Liver (tissue), 3 donors: ENCODE measurements around the gene LRP1-AS.

ENCODE experiments used
- GABPA ChIP-seq, 2 donors: IDR thresholded peaks in 1 of 2; conservative IDR thresholded peaks in 1 of 2; 2 replicates each; pipeline ENCODE4 v1.6.1; 2016; ENCODE audit warnings: antibody characterized with exemption in 2 of 2, mild to moderate bottlenecking in 1 of 2, moderate library complexity in 1 of 2
- TAF1 ChIP-seq: conservative IDR thresholded peaks from 2 replicates; pipeline ENCODE4 v1.6.1; 2016; ENCODE audit warnings: antibody characterized with exemption, mild to moderate bottlenecking
- TF ChIP-seq, protein P1 (sequence below): IDR thresholded peaks from 2 replicates; pipeline ENCODE4 v1.6.1; 2016; ENCODE audit warnings: antibody characterized with exemption
- TF ChIP-seq, protein P2 (sequence below): fragments of 150-350 bp; IDR thresholded peaks from 2 replicates; pipeline ENCODE4 v1.5.1; 2017; ENCODE audit warnings: improper control_type of control experiment, low read depth, low read length; ENCODE audit not compliant: missing input control
- donor health status: healthy.
- donor health status: healthy.

DNA sequence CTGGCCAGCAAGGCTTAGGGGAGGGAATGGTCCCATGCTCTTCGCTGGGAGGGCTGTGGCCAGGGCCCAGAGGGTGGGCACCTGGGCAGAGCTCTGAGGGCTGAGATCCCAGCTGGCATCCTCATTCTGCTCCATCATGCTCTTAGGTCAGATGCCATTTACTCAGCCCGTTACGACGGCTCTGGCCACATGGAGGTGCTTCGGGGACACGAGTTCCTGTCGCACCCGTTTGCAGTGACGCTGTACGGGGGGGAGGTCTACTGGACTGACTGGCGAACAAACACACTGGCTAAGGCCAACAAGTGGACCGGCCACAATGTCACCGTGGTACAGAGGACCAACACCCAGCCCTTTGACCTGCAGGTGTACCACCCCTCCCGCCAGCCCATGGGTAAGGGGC, 30.8 kb upstream of the LRP1-AS start:
- TF ChIP-seq, protein P1, sequence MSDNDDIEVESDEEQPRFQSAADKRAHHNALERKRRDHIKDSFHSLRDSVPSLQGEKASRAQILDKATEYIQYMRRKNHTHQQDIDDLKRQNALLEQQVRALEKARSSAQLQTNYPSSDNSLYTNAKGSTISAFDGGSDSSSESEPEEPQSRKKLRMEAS: no peak
- TF ChIP-seq, protein P2, sequence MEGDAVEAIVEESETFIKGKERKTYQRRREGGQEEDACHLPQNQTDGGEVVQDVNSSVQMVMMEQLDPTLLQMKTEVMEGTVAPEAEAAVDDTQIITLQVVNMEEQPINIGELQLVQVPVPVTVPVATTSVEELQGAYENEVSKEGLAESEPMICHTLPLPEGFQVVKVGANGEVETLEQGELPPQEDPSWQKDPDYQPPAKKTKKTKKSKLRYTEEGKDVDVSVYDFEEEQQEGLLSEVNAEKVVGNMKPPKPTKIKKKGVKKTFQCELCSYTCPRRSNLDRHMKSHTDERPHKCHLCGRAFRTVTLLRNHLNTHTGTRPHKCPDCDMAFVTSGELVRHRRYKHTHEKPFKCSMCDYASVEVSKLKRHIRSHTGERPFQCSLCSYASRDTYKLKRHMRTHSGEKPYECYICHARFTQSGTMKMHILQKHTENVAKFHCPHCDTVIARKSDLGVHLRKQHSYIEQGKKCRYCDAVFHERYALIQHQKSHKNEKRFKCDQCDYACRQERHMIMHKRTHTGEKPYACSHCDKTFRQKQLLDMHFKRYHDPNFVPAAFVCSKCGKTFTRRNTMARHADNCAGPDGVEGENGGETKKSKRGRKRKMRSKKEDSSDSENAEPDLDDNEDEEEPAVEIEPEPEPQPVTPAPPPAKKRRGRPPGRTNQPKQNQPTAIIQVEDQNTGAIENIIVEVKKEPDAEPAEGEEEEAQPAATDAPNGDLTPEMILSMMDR: no peak
- TF ChIP-seq TAF1 (no peak), GABPA (IDR thresholded peaks at IDR 0.05 in 1 of 2, conservative IDR thresholded peaks at IDR 0.05 in 1 of 2) (no peak)
